H9 (cell line): ENCODE results near the gene CNKSR1. TPM values are rescaled to one million over a fixed set of nuclear protein-coding genes. Genes with fewer than 3 reads are reported as not detected.

Source experiments
- DNase-seq: peaks from one replicate; pipeline ENCODE4 v3.0.0-alpha.2; 2017
- H2AFZ ChIP-seq: one replicate; pipeline ENCODE4 v1.6.1; 2013; ENCODE audit warnings: mild to moderate bottlenecking, low read length, control low read depth, moderate library complexity
- H2AK5ac ChIP-seq: 2 replicates; pipeline ENCODE4 v1.6.1; 2013; ENCODE audit warnings: low read length, control low read depth, mixed read lengths; ENCODE audit not compliant: insufficient read length
- H2BK120ac ChIP-seq: one replicate; pipeline ENCODE4 v1.6.1; 2013; ENCODE audit warnings: low read depth, mild to moderate bottlenecking, low read length, control low read depth, inconsistent platforms; ENCODE audit not compliant: poor library complexity, severe bottlenecking
- H2BK12ac ChIP-seq: 2 replicates; pipeline ENCODE4 v1.6.1; 2013; ENCODE audit warnings: low read length, control low read depth, mixed read lengths, low read depth; ENCODE audit not compliant: insufficient read length
- H2BK15ac ChIP-seq: 2 replicates; pipeline ENCODE4 v1.6.1; 2013; ENCODE audit warnings: low read depth, low read length, control low read depth
- H2BK20ac ChIP-seq: one replicate; pipeline ENCODE4 v1.6.1; 2013; ENCODE audit warnings: low read depth, mild to moderate bottlenecking, low read length, control low read depth, inconsistent platforms; ENCODE audit not compliant: poor library complexity, severe bottlenecking
- H2BK5ac ChIP-seq: 2 replicates; pipeline ENCODE4 v1.6.1; 2013; ENCODE audit warnings: low read length, control low read depth, mixed read lengths; ENCODE audit not compliant: insufficient read length
- H3K14ac ChIP-seq: 2 replicates; pipeline ENCODE4 v1.6.1; 2013; ENCODE audit warnings: low read length, control low read depth; ENCODE audit not compliant: insufficient read depth
- H3K18ac ChIP-seq: 2 replicates; pipeline ENCODE4 v1.6.1; 2013; ENCODE audit warnings: low read depth, mild to moderate bottlenecking, mixed read lengths, low read length, control low read depth; ENCODE audit not compliant: insufficient read length
- H3K23ac ChIP-seq: 2 replicates; pipeline ENCODE4 v1.6.1; 2013; ENCODE audit warnings: low read length, control low read depth, mixed read lengths, low read depth; ENCODE audit not compliant: insufficient read length
- H3K23me2 ChIP-seq: 2 replicates; pipeline ENCODE4 v1.6.1; 2013; ENCODE audit warnings: low read depth, mild to moderate bottlenecking, mixed read lengths, low read length, control low read depth; ENCODE audit not compliant: insufficient read length, poor library complexity, severe bottlenecking
- H3K27ac ChIP-seq: 2 replicates; pipeline ENCODE4 v1.5.1; 2013; ENCODE audit warnings: low read length, control low read depth, mixed read lengths, low read depth; ENCODE audit not compliant: insufficient read length
- H3K27me3 ChIP-seq: 2 replicates; pipeline ENCODE4 v1.6.1; 2013; ENCODE audit warnings: low read length, control low read depth, inconsistent platforms; ENCODE audit not compliant: insufficient read depth
- H3K4ac ChIP-seq: 2 replicates; pipeline ENCODE4 v1.6.1; 2013; ENCODE audit warnings: low read depth, mild to moderate bottlenecking, control low read depth, inconsistent platforms, low read length, moderate library complexity
- H3K4me1 ChIP-seq: 2 replicates; pipeline ENCODE4 v1.6.1; 2013; ENCODE audit warnings: low read length, control low read depth, inconsistent platforms; ENCODE audit not compliant: insufficient read depth
- H3K4me2 ChIP-seq: 2 replicates; pipeline ENCODE4 v1.6.1; 2013; ENCODE audit warnings: low read length, control low read depth, mixed read lengths; ENCODE audit not compliant: insufficient read length, insufficient read depth
- H3K56ac ChIP-seq: 2 replicates; pipeline ENCODE4 v1.6.1; 2013; ENCODE audit warnings: low read depth, mild to moderate bottlenecking, mixed read lengths, low read length, control low read depth; ENCODE audit not compliant: insufficient read length
- H3K79me1 ChIP-seq: 2 replicates; pipeline ENCODE4 v1.6.1; 2013; ENCODE audit warnings: low read depth, mild to moderate bottlenecking, moderate library complexity, low read length, control low read depth, inconsistent platforms; ENCODE audit not compliant: insufficient read depth, poor library complexity, severe bottlenecking
- H3K79me2 ChIP-seq: 2 replicates; pipeline ENCODE4 v1.6.1; 2013; ENCODE audit warnings: low read length, control low read depth, inconsistent platforms; ENCODE audit not compliant: insufficient read depth
- H3K9ac ChIP-seq: 2 replicates; pipeline ENCODE4 v1.6.1; 2013; ENCODE audit warnings: low read length, control low read depth, mixed read lengths; ENCODE audit not compliant: insufficient read length; ENCODE audit errors: extremely low read depth
- H3K9me3 ChIP-seq: one replicate; pipeline ENCODE4 v1.6.1; 2013; ENCODE audit warnings: low read depth, low read length, inconsistent platforms; ENCODE audit not compliant: control insufficient read depth
- H3T11ph ChIP-seq: one replicate; pipeline ENCODE4 v1.6.1; 2013; ENCODE audit warnings: mild to moderate bottlenecking, low read length, control low read depth, inconsistent platforms
- H4K20me1 ChIP-seq: one replicate; pipeline ENCODE4 v1.6.1; 2013; ENCODE audit not compliant: control insufficient read depth, insufficient read length, insufficient read depth
- H4K5ac ChIP-seq: 2 replicates; pipeline ENCODE4 v1.6.1; 2013; ENCODE audit warnings: low read depth, mild to moderate bottlenecking, mixed read lengths, low read length, control low read depth; ENCODE audit not compliant: insufficient read length
- H4K8ac ChIP-seq: replicated peaks from 2 replicates; pipeline ENCODE4 v1.6.1; 2013; ENCODE audit warnings: low read length, control low read depth, mixed read lengths, low read depth; ENCODE audit not compliant: insufficient read length
- H4K91ac ChIP-seq: 2 replicates; pipeline ENCODE4 v1.6.1; 2013; ENCODE audit warnings: low read depth, mild to moderate bottlenecking, moderate library complexity, mixed read lengths, low read length, control low read depth; ENCODE audit not compliant: insufficient read length
- H3K27ac Mint-ChIP-seq, 3 experiments: 2 replicates in 2 of 3; 3 replicates in 1 of 3; pipeline ENCODE4 v1.8.0; 2020 to 2021; ENCODE audit warnings: mixed read lengths in 3 of 3, mild to moderate bottlenecking in 1 of 3, moderate library complexity in 1 of 3
- H3K27me3 Mint-ChIP-seq: 2 replicates; pipeline ENCODE4 v1.8.0; 2021; ENCODE audit warnings: low read depth, mild to moderate bottlenecking, moderate library complexity, mixed read lengths
- H3K36me3 Mint-ChIP-seq, 3 experiments: 2 replicates in 2 of 3; 3 replicates in 1 of 3; pipeline ENCODE4 v1.8.0; 2020 to 2021; ENCODE audit warnings: low read depth in 3 of 3, mixed read lengths in 3 of 3; ENCODE audit not compliant: insufficient read depth in 1 of 3
- H3K4me1 Mint-ChIP-seq, 2 experiments: 2 replicates each; pipeline ENCODE4 v1.8.0; 2020; ENCODE audit warnings: mixed read lengths in 2 of 2
- H3K4me3 Mint-ChIP-seq, 2 experiments: 2 replicates in 1 of 2; 3 replicates in 1 of 2; pipeline ENCODE4 v1.8.0; 2020 to 2021; ENCODE audit warnings: mild to moderate bottlenecking in 2 of 2, mixed read lengths in 2 of 2, moderate library complexity in 1 of 2
- H3K9me3 Mint-ChIP-seq, 2 experiments: 2 replicates in 1 of 2; 3 replicates in 1 of 2; pipeline ENCODE4 v1.8.0; 2020; ENCODE audit warnings: mild to moderate bottlenecking in 2 of 2, mixed read lengths in 2 of 2, moderate library complexity in 1 of 2
- WGBS: extraction: QIAGEN DNeasy Blood & Tissue Kit; methylation state at CpG from one replicate; pipeline ENCODE4 v1.1.7; 2013; ENCODE audit warnings: missing lambda C conversion rate, low lambda C conversion rate, mixed read lengths; ENCODE audit not compliant: insufficient read length; ENCODE audit errors: extremely low coverage; 5-methylcytosine and 5-hydroxymethylcytosine counted together
- total RNA-seq: library from RNA; stranded (reverse); gene quantifications from 2 replicates; pipeline ENCODE4 v1.2.1, GENCODE V29; 2021
- TF ChIP-seq, protein P1 (sequence below): fragments of 200-600 bp; sonication (generic); conservative IDR thresholded peaks from 3 replicates; pipeline ENCODE4 v1.8.0; 2021; ENCODE audit warnings: antibody characterized with exemption, mild to moderate bottlenecking

Gene CNKSR1
- total RNA-seq, 1 experiment from 2014 or later: 26.3 TPM

DNA sequence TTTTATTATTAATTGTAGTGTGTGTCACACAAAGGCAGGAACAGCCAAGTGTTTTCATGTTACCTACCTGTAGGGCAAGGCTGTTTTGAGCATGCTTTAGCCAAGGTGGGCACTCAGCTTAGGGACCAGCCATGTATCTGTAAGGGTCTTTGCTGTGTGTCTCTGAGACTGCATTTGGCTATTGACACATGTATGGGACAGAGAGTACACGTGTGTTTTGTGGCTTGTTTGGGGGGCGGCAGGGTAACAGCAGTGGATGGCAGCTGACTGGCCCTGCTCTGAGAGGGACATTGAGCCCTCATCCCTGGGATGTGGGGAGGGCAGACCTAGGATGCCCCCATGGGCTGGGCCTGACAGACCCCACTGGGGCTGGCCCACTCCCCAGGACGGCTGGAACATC, 20.0 kb downstream of the CNKSR1 start:
- no peak overlapping the region for H4K8ac ChIP-seq
- WGBS: no CpG with 5 or more reads among the region's 3 CpGs
- no peak overlapping the region for H2AFZ ChIP-seq
- H2BK12ac ChIP-seq: no peak overlapping the region
- no peak overlapping the region for H3K9ac ChIP-seq
- H4K20me1 ChIP-seq: no peaks in the 10 kb centered on the region
- H3K79me2 ChIP-seq: no peaks in the 10 kb centered on the region
- no peaks in the 10 kb centered on the region for H3K9me3 ChIP-seq
- H2BK120ac ChIP-seq: no peak overlapping the region
- no peaks in the 10 kb centered on the region for H3K9me3 Mint-ChIP-seq
- H3K4me2 ChIP-seq: no peak overlapping the region
- no peaks in the 10 kb centered on the region for H3K36me3 Mint-ChIP-seq
- no peak overlapping the region for H3K4me3 Mint-ChIP-seq
- H3K27me3 ChIP-seq: no peaks in the 10 kb centered on the region
- no peak overlapping the region for H3K23ac ChIP-seq
- H2BK20ac ChIP-seq: no peak overlapping the region
- no peaks in the 10 kb centered on the region for H3K4me1 ChIP-seq
- H3K79me1 ChIP-seq: no peaks in the 10 kb centered on the region
- H2BK5ac ChIP-seq: no peak overlapping the region
- no peak overlapping the region for H4K91ac ChIP-seq
- DNase-seq: no peak
- H3K14ac ChIP-seq: no peak overlapping the region
- no peak overlapping the region for H3T11ph ChIP-seq
- no peaks in the 10 kb centered on the region for H3K23me2 ChIP-seq
- no peak overlapping the region for H3K18ac ChIP-seq
- no peak overlapping the region for H4K5ac ChIP-seq
- no peak overlapping the region for H3K56ac ChIP-seq
- TF ChIP-seq, protein P1, sequence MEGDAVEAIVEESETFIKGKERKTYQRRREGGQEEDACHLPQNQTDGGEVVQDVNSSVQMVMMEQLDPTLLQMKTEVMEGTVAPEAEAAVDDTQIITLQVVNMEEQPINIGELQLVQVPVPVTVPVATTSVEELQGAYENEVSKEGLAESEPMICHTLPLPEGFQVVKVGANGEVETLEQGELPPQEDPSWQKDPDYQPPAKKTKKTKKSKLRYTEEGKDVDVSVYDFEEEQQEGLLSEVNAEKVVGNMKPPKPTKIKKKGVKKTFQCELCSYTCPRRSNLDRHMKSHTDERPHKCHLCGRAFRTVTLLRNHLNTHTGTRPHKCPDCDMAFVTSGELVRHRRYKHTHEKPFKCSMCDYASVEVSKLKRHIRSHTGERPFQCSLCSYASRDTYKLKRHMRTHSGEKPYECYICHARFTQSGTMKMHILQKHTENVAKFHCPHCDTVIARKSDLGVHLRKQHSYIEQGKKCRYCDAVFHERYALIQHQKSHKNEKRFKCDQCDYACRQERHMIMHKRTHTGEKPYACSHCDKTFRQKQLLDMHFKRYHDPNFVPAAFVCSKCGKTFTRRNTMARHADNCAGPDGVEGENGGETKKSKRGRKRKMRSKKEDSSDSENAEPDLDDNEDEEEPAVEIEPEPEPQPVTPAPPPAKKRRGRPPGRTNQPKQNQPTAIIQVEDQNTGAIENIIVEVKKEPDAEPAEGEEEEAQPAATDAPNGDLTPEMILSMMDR: no peak
- no peak overlapping the region for H3K4ac ChIP-seq
- peaks cover 22 to 28% of the 10 kb centered on the region in 2 experiments for H3K4me1 Mint-ChIP-seq
- no peak overlapping the region for H2BK15ac ChIP-seq
- H2AK5ac ChIP-seq: no peak overlapping the region
- peak overlapping the region in 1 of 3 experiments; percentile 27; a peak in 2 of 7 replicates for H3K27ac Mint-ChIP-seq
- peaks cover 10% of the 10 kb centered on the region for H3K27me3 Mint-ChIP-seq
- no peak overlapping the region for H3K27ac ChIP-seq
